T47D (cell line): ENCODE results near the gene HIKESHI.
"Not testable (repeated sequence)": the region's sequence is repeated elsewhere in the genome, so short reads cannot be mapped to it uniquely, and the experiment has no call there.

Source experiments
- DNase-seq, 2 experiments: peaks; one replicate each; pipeline versions ENCODE4 v3.0.0 to v3.0.0-alpha.2; 2011 to 2012; ENCODE audit warnings: low read depth in 1 of 2, low spot score in 1 of 2
- JUND ChIP-seq: IDR thresholded peaks from 2 replicates; pipeline ENCODE4 v1.6.1; 2012; ENCODE audit warnings: low read depth
- in situ Hi-C: cut with HindIII; loops from 2 replicates; pipeline ENCODE4 v1.10.0; 2016; ENCODE audit warnings: low sequenced_read_pairs, low pct_unique_long_range_greater_than_20kb

Gene HIKESHI

GRCh38 chr11:86277741-86278140 is 24.3 kb upstream of the HIKESHI start:
- in situ Hi-C loops, result no loop called here
- no peak for DNase-seq
- no peak for TF ChIP-seq JUND

GRCh38 chr11:86278226-86278625 is 23.8 kb upstream of the HIKESHI start:
- peak in 1 of 2 experiments; percentile 36 for DNase-seq
- in situ Hi-C loops, result no loop called here
- TF ChIP-seq JUND, result no peak

GRCh38 chr11:86279747-86280146 is 22.3 kb upstream of the HIKESHI start:
- DNase-seq, result no peak
- TF ChIP-seq JUND, result no peak
- in situ Hi-C loops, result no loop called here

GRCh38 chr11:86287468-86287796 is 14.6 kb upstream of the HIKESHI start:
- in situ Hi-C loops, result no loop called here
- TF ChIP-seq JUND, result no peak
- no peak for DNase-seq

- TF ChIP-seq JUND, result no peak
- in situ Hi-C loops, result no loop called here
- no peak for DNase-seq
Measured at GRCh38 chr11:86288776-86289507, 13.1 kb upstream of the HIKESHI start.

GRCh38 chr11:86289508-86290280 is 12.3 kb upstream of the HIKESHI start:
- DNase-seq, in situ Hi-C loops: not testable (repeated sequence)

GRCh38 chr11:86291466-86292262 is 10.4 kb upstream of the HIKESHI start:
- DNase-seq, result peak; percentile 21 to 65

GRCh38 chr11:86292912-86293616 is 9.0 kb upstream of the HIKESHI start:
- in situ Hi-C loops, result no loop called here
- no peak for TF ChIP-seq JUND
- DNase-seq, result no peak

More at GRCh38 chr11:86291466-86292262, 10.4 kb upstream of the HIKESHI start:
- in situ Hi-C loops, result no loop called here
- no peak for TF ChIP-seq JUND

GRCh38 chr11:86294026-86294425 is 8.0 kb upstream of the HIKESHI start:
- DNase-seq, result no peak
- in situ Hi-C loops, result no loop called here
- no peak for TF ChIP-seq JUND

- no peak for TF ChIP-seq JUND
- in situ Hi-C loops, result no loop called here
- no peak for DNase-seq
Measured at GRCh38 chr11:86301742-86302091, 323 bp upstream of the HIKESHI start.

- in situ Hi-C loops, result no loop called here
- DNase-seq, result no peak
- no peak for TF ChIP-seq JUND
Measured at GRCh38 chr11:86303257-86303656, 1.2 kb downstream of the HIKESHI start.

- in situ Hi-C loops, DNase-seq: not testable (repeated sequence)
Measured at GRCh38 chr11:86308710-86309109, 6.7 kb downstream of the HIKESHI start.
